Upper lobe of left lung (tissue), 6 donors: Measurements from ENCODE around the gene KIF23. TPM values are rescaled to one million over a fixed set of nuclear protein-coding genes. Genes with fewer than 3 reads are reported as not detected.

Source experiments
- ATAC-seq, 2 donors: fragments of 200-7000 bp; cut with Tn5 transposase; one replicate each; pipeline ENCODE4 v1.9.1; 2022; ENCODE audit warnings: mild to moderate bottlenecking in 2 of 2, moderate library complexity in 2 of 2; ENCODE audit not compliant: low FRiP score in 2 of 2
- DNase-seq, 2 donors: peaks; one replicate each; pipeline ENCODE4 v3.0.0-alpha.2; 2019 to 2020
- H3K27ac ChIP-seq, 4 donors: fragments of 200-600 bp; sonication (generic); one replicate each; pipeline ENCODE4 v1.5.1; 2016 to 2019
- H3K27me3 ChIP-seq, 4 donors: fragments of 200-600 bp; sonication (generic); one replicate each; pipeline ENCODE4 v1.5.1; 2017 to 2019
- H3K36me3 ChIP-seq, 4 donors: fragments of 200-600 bp; sonication (generic); one replicate each; pipeline ENCODE4 v1.5.1; 2016 to 2019
- H3K4me1 ChIP-seq, 4 donors: fragments of 200-600 bp; sonication (generic); one replicate each; pipeline ENCODE4 v1.5.1; 2018 to 2019
- H3K4me3 ChIP-seq, 4 donors: fragments of 200-600 bp; sonication (generic); one replicate each; pipeline ENCODE4 v1.5.1; 2017 to 2019; ENCODE audit warnings: mild to moderate bottlenecking in 2 of 4, moderate library complexity in 1 of 4
- H3K9me3 ChIP-seq, 4 donors: fragments of 200-600 bp; sonication (generic); one replicate each; pipeline ENCODE4 v1.5.1; 2018 to 2019
- CTCF ChIP-seq, 6 experiments: fragments of 450-650 bp in 4 of 6; fragments of 200-600 bp in 2 of 6; sonication (generic) in 2 of 6; IDR thresholded peaks; one replicate each; pipeline ENCODE4 v1.5.1; 2016 to 2019; ENCODE audit warnings: antibody characterized with exemption in 6 of 6
- EP300 ChIP-seq, 4 donors: sonication (generic); formaldehyde crosslinking; IDR thresholded peaks; one replicate each; pipeline ENCODE4 v1.5.1; 2017; ENCODE audit warnings: antibody characterized with exemption in 4 of 4, control low read depth in 2 of 4
- POLR2A ChIP-seq, 4 donors: fragments of 450-650 bp; IDR thresholded peaks; one replicate each; pipeline ENCODE4 v1.5.1; 2016 to 2017; ENCODE audit warnings: antibody characterized with exemption in 4 of 4, mild to moderate bottlenecking in 2 of 4
- POLR2AphosphoS5 ChIP-seq, 2 donors: sonication (generic); formaldehyde crosslinking; IDR thresholded peaks; one replicate each; pipeline ENCODE4 v1.5.1; 2017; ENCODE audit warnings: antibody characterized with exemption in 2 of 2
- whole genome bisulfite sequencing, 2 donors: methylation state at CpG; one replicate each; pipeline ENCODE4 v1.1.5; 2017 to 2018; 5-methylcytosine and 5-hydroxymethylcytosine counted together
- total RNA-seq, 6 donors: library from RNA; depleted of rRNA in 4 of 6; stranded (reverse); fragments of >200 nt in 4 of 6; gene quantifications; one replicate each; pipeline versions ENCODE4 v1.1.0 to v1.2.1, GENCODE V29; 2016 to 2021
- donor health status: DM: no; HTN: no; CAD: no; lungs with moderate emphysema.
- donor health status: DM: no; HTN: yes; CAD: no; lungs with severe emphysema.

The KIF23 gene
- total RNA-seq, 6 donors from 2014 or later, result 1.0 to 6.7 (median 3.7) TPM

GRCh38 chr15:69467636-69468035 lies 53.5 kb downstream of the KIF23 start:
- no peaks in the 10 kb centered on the region for H3K9me3 ChIP-seq
- H3K4me1 ChIP-seq, result peaks cover 9 to 42% (median 25%) of the 10 kb centered on the region in 4 donors
- H3K27me3 ChIP-seq, result no peaks in the 10 kb centered on the region
- DNase-seq, result peak; percentile 59 to 63
- H3K4me3 ChIP-seq, result no peak overlapping the region
- H3K36me3 ChIP-seq, result no peaks in the 10 kb centered on the region
- no peak for ATAC-seq
- 71 to 79% methylated on average over 9 to 11 of the region's 11 CpGs for WGBS, 2 donors
- peak overlapping the region; percentile 68 to 75 (median 73) for H3K27ac ChIP-seq
- no peak for TF ChIP-seq EP300 (IDR thresholded peaks at IDR 0.05)
- TF ChIP-seq POLR2AphosphoS5 (IDR thresholded peaks at IDR 0.05), result no peak
- no peak for TF ChIP-seq CTCF (IDR thresholded peaks at IDR 0.05)
- no peak for TF ChIP-seq POLR2A (IDR thresholded peaks at IDR 0.05)

- H3K27ac ChIP-seq, result peak overlapping the region; percentile 68 to 75 (median 73)
These were observed 54.3 kb downstream of the KIF23 start for GRCh38 chr15:69468241-69469121.

DNA sequence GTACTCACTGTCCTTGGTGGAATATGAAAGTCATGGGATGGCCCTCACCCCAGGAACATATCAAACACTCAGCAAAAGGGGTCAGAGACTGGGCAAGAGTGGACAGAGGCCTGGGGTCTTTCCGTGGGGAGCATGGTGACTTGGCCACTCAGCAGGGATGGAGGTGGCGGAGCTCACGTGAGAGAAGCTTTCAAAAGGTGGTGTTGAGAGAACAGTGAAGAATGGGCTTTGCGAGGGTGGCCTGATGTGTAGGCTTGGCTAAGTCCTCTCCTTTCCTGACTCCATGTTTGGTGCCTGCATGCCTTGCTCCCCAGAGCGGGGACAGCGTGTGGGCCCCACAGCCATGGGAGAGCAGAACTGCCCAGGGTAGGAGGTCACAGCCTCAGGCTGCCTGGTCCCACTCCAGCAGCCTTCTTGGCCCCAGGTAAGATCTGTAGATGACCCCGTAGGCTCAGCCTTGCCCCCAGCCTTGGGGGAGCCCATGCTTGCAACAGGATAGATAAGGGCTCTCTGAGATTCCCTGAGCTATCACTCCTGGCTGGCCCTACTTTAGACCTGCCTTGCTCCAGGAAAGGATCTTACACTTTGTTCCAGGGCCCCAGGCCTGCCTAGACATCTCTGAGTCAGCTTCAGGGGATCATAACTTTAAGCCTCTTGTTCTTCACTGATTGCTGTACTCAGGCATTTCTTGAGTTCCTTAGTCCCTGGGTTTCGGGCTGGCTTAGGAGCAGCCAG lies 55.5 kb downstream of the KIF23 start:
- H3K4me3 ChIP-seq, result no peak overlapping the region
- H3K4me1 ChIP-seq, result peaks cover 6 to 35% (median 17%) of the 10 kb centered on the region in 4 donors
- WGBS, 2 donors, result 93 to 96% methylated on average over 7 to 8 of the region's 8 CpGs
- ATAC-seq, result no peak
- no peaks in the 10 kb centered on the region for H3K9me3 ChIP-seq
- peak in 1 of 2 donors; percentile 37 for DNase-seq
- TF ChIP-seq POLR2A (IDR thresholded peaks at IDR 0.05) (no peak), EP300 (IDR thresholded peaks at IDR 0.05) (no peak), CTCF (IDR thresholded peaks at IDR 0.05) (no peak), POLR2AphosphoS5 (IDR thresholded peaks at IDR 0.05) (no peak)
- no peaks in the 10 kb centered on the region for H3K36me3 ChIP-seq
- peak overlapping the region in 3 of 4 donors; percentile 68 to 75 (median 71) for H3K27ac ChIP-seq
- no peaks in the 10 kb centered on the region for H3K27me3 ChIP-seq

More at GRCh38 chr15:69468241-69469121, 54.3 kb downstream of the KIF23 start:
- Histone ChIP-seq H3K36me3 (no peaks in the 10 kb centered on the region), H3K4me3 (no peak overlapping the region), H3K27me3 (no peaks in the 10 kb centered on the region), H3K9me3 (no peaks in the 10 kb centered on the region), H3K4me1 (peaks cover 6 to 38% (median 20%) of the 10 kb centered on the region in 4 donors)
- WGBS, 2 donors, result 48 to 65% methylated on average over 17 to 19 of the region's 19 CpGs
- TF ChIP-seq EP300 (IDR thresholded peaks at IDR 0.05) (peak in 1 of 4 donors; percentile 4), CTCF (IDR thresholded peaks at IDR 0.05) (no peak), POLR2AphosphoS5 (IDR thresholded peaks at IDR 0.05) (no peak), POLR2A (IDR thresholded peaks at IDR 0.05) (no peak)
- ATAC-seq (peak; percentile 57 to 86), DNase-seq (peak in 1 of 2 donors; percentile 88)

- DNase-seq (no peak), ATAC-seq (no peak)
- peaks cover 6 to 26% (median 16%) of the 10 kb centered on the region in 4 donors for H3K4me1 ChIP-seq
- no peaks in the 10 kb centered on the region for H3K9me3 ChIP-seq
- TF ChIP-seq POLR2A (IDR thresholded peaks at IDR 0.05) (no peak), CTCF (IDR thresholded peaks at IDR 0.05) (no peak), POLR2AphosphoS5 (IDR thresholded peaks at IDR 0.05) (no peak), EP300 (IDR thresholded peaks at IDR 0.05) (no peak)
- H3K36me3 ChIP-seq, result no peaks in the 10 kb centered on the region
- 87 to 93% methylated on average over 5 of the region's 5 CpGs for WGBS, 2 donors
- no peak overlapping the region for H3K4me3 ChIP-seq
- no peaks in the 10 kb centered on the region for H3K27me3 ChIP-seq
- H3K27ac ChIP-seq, result no peak overlapping the region
These were observed 57.9 kb downstream of the KIF23 start for GRCh38 chr15:69472046-69472445.
